GM19240 (cell line): Measurements from ENCODE around the gene CDC20B.

ENCODE experiments used
- DNase-seq: peaks from one replicate; pipeline ENCODE4 v3.0.0; 2011; ENCODE audit warnings: low spot score; ENCODE audit not compliant: insufficient read length

CDC20B gene

DNA sequence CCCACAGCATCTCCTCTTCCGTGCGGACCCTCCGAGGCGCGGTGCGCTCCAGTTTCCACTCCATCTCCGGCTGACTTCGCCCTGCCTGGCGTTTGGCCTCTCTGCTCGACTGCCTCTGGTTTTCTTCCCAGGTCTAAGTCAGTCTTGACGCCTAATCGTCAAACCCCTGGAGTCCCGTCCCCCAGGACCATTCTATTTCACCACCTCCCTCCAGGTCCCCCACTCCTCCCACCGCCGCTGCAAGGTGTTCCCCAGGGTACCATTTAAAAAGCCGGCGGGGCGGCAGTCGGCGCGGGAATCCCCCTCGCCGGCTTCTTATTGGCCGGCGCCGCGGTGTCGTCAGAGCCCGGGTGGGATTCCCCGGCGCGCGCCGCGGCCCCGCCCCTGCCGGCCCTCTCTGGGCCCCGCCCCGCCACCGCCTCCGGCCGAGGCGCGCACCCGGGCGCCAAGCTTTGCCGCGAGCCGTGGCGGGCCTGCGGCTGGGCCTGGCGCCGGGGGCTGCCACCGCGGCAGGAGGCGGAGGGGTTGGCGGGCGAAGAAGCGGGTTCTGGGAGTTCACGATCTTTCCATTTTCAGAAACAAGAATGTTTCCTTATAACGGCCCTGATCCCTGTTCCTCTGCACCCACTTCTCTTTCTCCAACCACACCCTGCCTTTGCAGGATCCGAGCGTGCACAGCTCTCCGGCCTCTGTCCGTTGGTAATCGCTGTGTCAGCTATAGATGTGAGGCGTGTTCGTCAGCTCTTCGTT is at the start of gene CDC20B:
TSS of gene CDC20B (minus strand) at position 241 of the 750 bp plus-strand sequence. CDS start at position 64, 177 bp downstream.
- DNase-seq = peak; percentile 84

- DNase-seq = no peak
Observed at GRCh38 chr5:55222092-55222984, 49.4 kb upstream of the CDC20B start.

- no peak for DNase-seq
Observed at GRCh38 chr5:55220433-55221185, 47.6 kb upstream of the CDC20B start.

GRCh38 chr5:55219770-55220169 is 46.8 kb upstream of the CDC20B start:
- DNase-seq = no peak

DNA sequence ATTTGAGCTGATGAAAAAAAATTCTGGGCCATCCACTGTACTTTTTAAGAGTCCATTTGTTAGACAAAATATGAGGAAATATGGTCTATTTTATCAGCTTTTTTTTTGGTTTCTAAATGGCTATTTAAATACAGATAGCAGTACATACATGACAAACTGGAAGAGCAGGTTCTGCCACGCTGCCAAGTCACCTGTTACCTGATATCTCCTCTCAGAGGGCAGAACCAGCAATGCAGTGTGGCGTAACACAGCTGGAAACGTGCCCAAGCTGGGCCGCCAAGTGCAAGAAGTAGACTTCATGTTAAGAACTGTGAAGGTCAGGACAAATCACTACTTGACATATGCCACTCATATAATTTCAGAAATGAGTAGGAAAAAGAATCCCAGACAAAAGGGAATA is 46.0 kb upstream of the CDC20B start:
- DNase-seq = no peak

- DNase-seq = no peak
Observed at GRCh38 chr5:55211184-55211874, 38.4 kb upstream of the CDC20B start.

GRCh38 chr5:55205001-55205400 is 32.0 kb upstream of the CDC20B start:
- DNase-seq = no peak

DNA sequence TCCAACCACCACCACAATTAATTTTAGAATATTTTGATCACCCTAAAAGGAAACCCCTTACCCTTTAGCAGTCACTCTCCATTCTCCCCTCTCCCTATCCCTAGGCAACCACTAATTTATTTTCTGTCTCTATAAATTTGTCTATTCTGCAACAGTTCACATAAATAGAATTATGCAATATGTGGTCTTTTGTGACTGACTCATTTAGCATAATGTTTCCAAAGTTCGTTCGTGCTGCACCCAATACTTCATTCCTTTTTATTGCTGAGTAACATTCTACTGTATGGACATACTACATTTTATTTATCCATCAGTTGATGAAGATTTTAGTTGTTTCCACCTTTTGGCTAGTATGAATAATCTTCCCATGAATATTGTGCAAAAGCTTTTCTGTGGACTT is 18.2 kb upstream of the CDC20B start:
- DNase-seq = no peak

- no peak for DNase-seq
Observed at GRCh38 chr5:55188656-55189540, 15.9 kb upstream of the CDC20B start.

DNA sequence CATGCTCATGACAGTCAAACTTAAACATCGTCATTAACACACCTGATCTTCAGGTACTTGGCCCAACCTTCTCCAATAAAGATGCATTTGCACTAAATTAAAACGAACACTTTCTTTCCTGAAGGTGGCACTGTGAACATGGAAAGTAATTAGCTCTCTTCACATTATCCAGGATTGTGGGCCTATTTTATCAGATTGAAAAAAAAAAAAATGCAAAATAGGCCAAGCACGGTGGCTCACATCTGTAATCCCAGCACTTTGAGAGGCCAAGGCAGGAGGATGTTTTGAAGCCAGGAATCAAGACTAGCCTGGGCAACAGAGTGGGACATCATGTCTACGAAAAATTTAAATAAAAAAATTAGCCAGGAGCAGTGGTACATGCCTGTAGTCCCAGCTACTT is 14.4 kb upstream of the CDC20B start:
- no peak for DNase-seq

- no peak for DNase-seq
Observed at GRCh38 chr5:55180016-55180415, 7.0 kb upstream of the CDC20B start.

- DNase-seq = no peak
Observed at GRCh38 chr5:55177078-55177477, 4.1 kb upstream of the CDC20B start.

GRCh38 chr5:55176176-55176818 is 3.3 kb upstream of the CDC20B start:
- no peak for DNase-seq

GRCh38 chr5:55175781-55176175 is 2.8 kb upstream of the CDC20B start:
- DNase-seq = no peak

DNA sequence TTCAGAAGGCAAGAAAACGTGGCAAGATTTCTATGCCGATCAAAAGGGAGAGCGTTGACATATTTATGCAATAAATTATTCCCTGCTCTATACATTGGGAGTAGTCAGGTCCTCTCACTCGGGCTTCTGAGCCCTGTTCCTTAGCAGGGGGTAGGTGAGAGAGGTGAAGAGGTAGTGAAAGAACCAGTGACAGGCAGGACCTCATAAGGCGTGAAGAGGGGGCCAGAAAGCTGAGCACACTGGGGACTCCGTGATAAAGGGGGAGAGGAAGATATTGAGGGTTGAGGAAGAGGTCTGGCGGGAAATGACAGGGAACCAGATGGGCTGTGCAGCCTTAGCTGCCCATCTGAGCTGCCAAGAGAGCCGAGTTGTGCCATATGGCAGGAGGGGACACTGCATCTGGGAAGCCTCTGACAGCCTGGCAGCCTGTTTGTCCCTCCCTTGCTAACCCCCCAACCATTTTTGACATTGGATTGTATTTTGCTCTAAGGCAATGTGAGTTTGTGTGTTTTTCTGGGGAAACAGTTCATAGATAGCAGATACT is 782 bp upstream of the CDC20B start:
- no peak for DNase-seq

GRCh38 chr5:55172051-55172899 is 702 bp downstream of the CDC20B start:
- peak; percentile 43 for DNase-seq

- DNase-seq = no peak
Observed at GRCh38 chr5:55171471-55171870, 1.5 kb downstream of the CDC20B start.

DNA sequence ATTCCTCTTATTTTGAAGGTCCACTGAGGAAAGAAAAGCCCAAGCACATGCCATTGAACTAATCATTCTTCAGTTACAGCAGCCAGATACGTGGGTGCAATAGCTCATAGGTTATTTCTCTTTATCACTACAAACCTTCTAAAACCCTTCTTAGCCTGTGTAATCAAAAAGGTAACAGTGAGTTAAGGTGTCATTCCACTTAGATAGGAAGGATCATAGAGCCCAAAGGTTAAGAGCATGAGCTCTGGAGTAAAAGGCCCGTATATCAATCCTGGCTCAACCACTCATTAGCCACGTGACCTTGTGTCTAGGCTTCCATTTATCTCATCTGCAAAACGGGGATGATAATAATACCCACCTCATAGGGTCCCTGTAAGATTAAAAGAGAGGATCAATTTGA is 10.3 kb downstream of the CDC20B start:
- DNase-seq = no peak
